KBM-7 (cell line): ENCODE measurements around the gene CPB2.

Experiments used
- DNase-seq: peaks from one replicate; pipeline ENCODE4 v3.0.0-alpha.2; 2015
- in situ Hi-C: fragments of 300-500 bp; cut with MboI; formaldehyde crosslinking; loops from 2 replicates; pipeline ENCODE4 v1.14.3; 2020; ENCODE audit warnings: low sequenced_read_pairs, low pct_unique_long_range_greater_than_20kb, mixed read lengths

CPB2 gene

GRCh38 chr13:46058268-46058667 lies 46.6 kb downstream of the CPB2 start:
- DNase-seq, result no peak

GRCh38 chr13:46057256-46058015 lies 47.4 kb downstream of the CPB2 start:
- peak; percentile 59 for DNase-seq
- in situ Hi-C loops, result no loop called here

More at GRCh38 chr13:46058268-46058667, 46.6 kb downstream of the CPB2 start:
- in situ Hi-C loops, result no loop called here

GRCh38 chr13:46053162-46054012 lies 51.4 kb downstream of the CPB2 start:
- DNase-seq, result no peak
- in situ Hi-C loops, result no loop called here

GRCh38 chr13:46052319-46053161 lies 52.3 kb downstream of the CPB2 start, which contains the start of gene ZC3H13:
ZC3H13 (minus strand) TSS chr13:46052746; CDS start chr13:46045507, 7,239 bp downstream.
- in situ Hi-C loops, result no loop called here

GRCh38 chr13:46051968-46052318 lies 52.9 kb downstream of the CPB2 start:
- DNase-seq, result no peak
- in situ Hi-C loops, result no loop called here

More at GRCh38 chr13:46052319-46053161, 52.3 kb downstream of the CPB2 start, which contains the start of gene ZC3H13:
- DNase-seq, result peak; percentile 94

GRCh38 chr13:46050771-46051170 lies 54.1 kb downstream of the CPB2 start:
- in situ Hi-C loops, result no loop called here

GRCh38 chr13:46045424-46045823 lies 59.4 kb downstream of the CPB2 start:
- DNase-seq, result no peak
- in situ Hi-C loops, result no loop called here

More at GRCh38 chr13:46050771-46051170, 54.1 kb downstream of the CPB2 start:
- DNase-seq, result no peak

- DNase-seq, result no peak
- in situ Hi-C loops, result no loop called here
Observed at GRCh38 chr13:46043647-46044046, 61.2 kb downstream of the CPB2 start.

- in situ Hi-C loops, result no loop called here
- DNase-seq, result no peak
Observed at GRCh38 chr13:46041419-46041839, 63.4 kb downstream of the CPB2 start.

- in situ Hi-C loops, result no loop called here
- no peak for DNase-seq
Observed at GRCh38 chr13:46040763-46041162, 64.1 kb downstream of the CPB2 start.

GRCh38 chr13:46039411-46040182 lies 65.2 kb downstream of the CPB2 start:
- in situ Hi-C loops, result no loop called here
- DNase-seq, result no peak

- no peak for DNase-seq
- in situ Hi-C loops, result no loop called here
Observed at GRCh38 chr13:46038296-46038695, 66.5 kb downstream of the CPB2 start.

- in situ Hi-C loops, result no loop called here
- DNase-seq, result no peak
Observed at GRCh38 chr13:46035066-46035465, 69.8 kb downstream of the CPB2 start.

- no peak for DNase-seq
- in situ Hi-C loops, result no loop called here
Observed at GRCh38 chr13:46032341-46032740, 72.5 kb downstream of the CPB2 start.

- DNase-seq, result no peak
- in situ Hi-C loops, result no loop called here
Observed at GRCh38 chr13:46031581-46032263, 73.1 kb downstream of the CPB2 start.

GRCh38 chr13:46025157-46025556 lies 79.7 kb downstream of the CPB2 start:
- in situ Hi-C loops, result no loop called here
- DNase-seq, result no peak

- DNase-seq, result no peak
- in situ Hi-C loops, result no loop called here
Observed at GRCh38 chr13:46022481-46022880, 82.4 kb downstream of the CPB2 start.

- in situ Hi-C loops, result no loop called here
- no peak for DNase-seq
Observed at GRCh38 chr13:46016216-46016615, 88.6 kb downstream of the CPB2 start.
